Measurements from ENCODE around the gene FNIP2.

GRCh38 chr4:158948071-158948470, 179.2 kb downstream of the FNIP2 start:
- no peak for TF ChIP-seq CTCF (IDR thresholded peaks at IDR 0.05)
- no peak for TF ChIP-seq ZFX (IDR thresholded peaks at IDR 0.05; ENCODE audit: borderline replicate concordance)
